ENCODE data around the gene AKAP1.

GRCh38 chr17:57037411-57037810, 47.6 kb upstream of the AKAP1 start:
- TF ChIP-seq CTCF (conservative IDR thresholded peaks at IDR 0.05): no peak
- no peak for TF ChIP-seq EZH2 (IDR thresholded peaks at IDR 0.05; ENCODE audit: low read depth)

All from PC-9 (cell line).